HFF-Myc (cell line): ENCODE data around the gene MRFAP1L1.

Source experiments
- DNase-seq: peaks from one replicate; pipeline ENCODE4 v3.0.0-alpha.2; 2011; ENCODE audit warnings: low read depth; ENCODE audit errors: extremely low read depth
- H3K4me3 ChIP-seq: replicated peaks from 2 replicates; pipeline ENCODE4 v1.5.1; 2011; ENCODE audit warnings: low read depth, mild to moderate bottlenecking, control low read depth, low read length
- CTCF ChIP-seq: IDR thresholded peaks from 2 replicates; pipeline ENCODE4 v1.5.1; 2012; ENCODE audit warnings: mild to moderate bottlenecking, low read depth, low read length, control low read depth; ENCODE audit errors: missing control alignments

Gene MRFAP1L1

GRCh38 chr4:6752486-6752829 lies 42.8 kb upstream of the MRFAP1L1 start:
- no peak for DNase-seq
- no peak overlapping the region for H3K4me3 ChIP-seq
- no peak for TF ChIP-seq CTCF

GRCh38 chr4:6751611-6752485 lies 42.2 kb upstream of the MRFAP1L1 start:
- no peak overlapping the region for H3K4me3 ChIP-seq
- TF ChIP-seq CTCF, result no peak

GRCh38 chr4:6750286-6751221 lies 40.9 kb upstream of the MRFAP1L1 start:
- H3K4me3 ChIP-seq, result no peak overlapping the region
- TF ChIP-seq CTCF, result no peak
- no peak for DNase-seq

More at GRCh38 chr4:6751611-6752485, 42.2 kb upstream of the MRFAP1L1 start:
- DNase-seq, result no peak

GRCh38 chr4:6749340-6750171 lies 39.9 kb upstream of the MRFAP1L1 start:
- peak; percentile 9 for DNase-seq
- H3K4me3 ChIP-seq, result no peak overlapping the region

GRCh38 chr4:6748286-6748685 lies 38.6 kb upstream of the MRFAP1L1 start:
- TF ChIP-seq CTCF, result no peak
- DNase-seq, result no peak
- H3K4me3 ChIP-seq, result no peak overlapping the region

More at GRCh38 chr4:6749340-6750171, 39.9 kb upstream of the MRFAP1L1 start:
- TF ChIP-seq CTCF, result no peak

- no peak for DNase-seq
- TF ChIP-seq CTCF, result no peak
- no peak overlapping the region for H3K4me3 ChIP-seq
Measured at GRCh38 chr4:6747294-6748051, 37.8 kb upstream of the MRFAP1L1 start.
